Gastroesophageal sphincter (tissue), 3 donors: ENCODE results near the gene UPK3BL1.
"Not testable (repeated sequence)": the region's sequence is repeated elsewhere in the genome, so short reads cannot be mapped to it uniquely, and the experiment has no call there.

Experiments
- CTCF ChIP-seq, 4 experiments: fragments of 200-600 bp in 2 of 4; fragments of 450-650 bp in 2 of 4; sonication (generic) in 1 of 4; IDR thresholded peaks; one replicate each; pipeline ENCODE4 v1.5.1; 2017 to 2019; ENCODE audit warnings: antibody characterized with exemption in 4 of 4, mild to moderate bottlenecking in 2 of 4, moderate library complexity in 2 of 4
- EP300 ChIP-seq: sonication (generic); formaldehyde crosslinking; IDR thresholded peaks from one replicate; pipeline ENCODE4 v1.6.1; 2017; ENCODE audit warnings: antibody characterized with exemption, mild to moderate bottlenecking
- POLR2A ChIP-seq, 2 donors: fragments of 450-650 bp; IDR thresholded peaks; one replicate each; pipeline ENCODE4 v1.6.1; 2017; ENCODE audit warnings: antibody characterized with exemption in 2 of 2, mild to moderate bottlenecking in 2 of 2, moderate library complexity in 1 of 2
- POLR2AphosphoS5 ChIP-seq: sonication (generic); formaldehyde crosslinking; IDR thresholded peaks from one replicate; pipeline ENCODE4 v1.6.1; 2017; ENCODE audit warnings: antibody characterized with exemption

- not testable (repeated sequence) for TF ChIP-seq CTCF (IDR thresholded peaks at IDR 0.05); POLR2AphosphoS5; POLR2A (IDR thresholded peaks at IDR 0.05); EP300
Observed at GRCh38 chr7:102606848-102607247, 35.7 kb downstream of the UPK3BL1 start.
